Measurements from ENCODE around the gene MEFV. TPM values are rescaled to one million over a fixed set of nuclear protein-coding genes. Genes with fewer than 3 reads are reported as not detected.

Gene MEFV
- total RNA-seq, result 0.12 TPM in 1 of 2 replicates, not detected in the other

GRCh38 chr16:3256146-3256865, at the start of gene MEFV:
TSS of gene MEFV (minus strand) at chr16:3256633. CDS start at chr16:3256587, 46 bp downstream.

GRCh38 chr16:3305109-3306068, 49.0 kb upstream of the MEFV start, which contains the start of the genes TIGD7 and ZNF75A:
TSS of gene TIGD7 (minus strand) at chr16:3305430. CDS start at chr16:3300614, 4,816 bp downstream.
TSS of gene ZNF75A (plus strand) at chr16:3305497. CDS start at chr16:3308429, 2,932 bp downstream.

GRCh38 chr16:3282730-3283542, 26.5 kb upstream of the MEFV start, which contains the start of gene ZNF263:
TSS of gene ZNF263 (plus strand) at chr16:3283491. CDS start at chr16:3283819, 328 bp downstream.

GRCh38 chr16:3234857-3235561, 21.4 kb downstream of the MEFV start, which contains the start of gene ZNF200:
TSS of gene ZNF200 (minus strand) at chr16:3235158. CDS start at chr16:3233755, 1,403 bp downstream.

Other genes with a start within 250 kb of the MEFV start
- not detected in 2 replicates for gene CLDN9, start 243.7 kb downstream of the MEFV start, total RNA-seq
- not detected in 2 replicates for gene CLDN6, start 238.4 kb downstream of the MEFV start, total RNA-seq
- 269 and 359 TPM in 2 replicates for gene TNFRSF12A, start 236.3 kb downstream of the MEFV start, total RNA-seq
- gene HCFC1R1, start 232.7 kb downstream of the MEFV start, total RNA-seq, result 4.6 and 17.7 TPM in 2 replicates
- gene THOC6, start 232.6 kb downstream of the MEFV start, total RNA-seq, result 31.4 and 32.7 TPM in 2 replicates
- gene BICDL2, start 219.7 kb downstream of the MEFV start, total RNA-seq, result under 0.01 and 0.25 TPM in 2 replicates
- gene MMP25, start 210.1 kb downstream of the MEFV start, total RNA-seq, result under 0.01 and 0.11 TPM in 2 replicates
- 1.9 and 8.6 TPM in 2 replicates for gene IL32, start 191.0 kb downstream of the MEFV start, total RNA-seq
- gene ZSCAN10, start 157.3 kb downstream of the MEFV start, total RNA-seq, result not detected in 2 replicates
- gene ZNF205, start 144.0 kb downstream of the MEFV start, total RNA-seq, result 20.5 and 24.1 TPM in 2 replicates
- 7.4 and 9.5 TPM in 2 replicates for gene ZNF213, start 121.6 kb downstream of the MEFV start, total RNA-seq
- gene OR1F1, start 68.4 kb downstream of the MEFV start, total RNA-seq, result not detected in 2 replicates
- 8.1 and 9.2 TPM in 2 replicates for gene ZNF200, start 21.5 kb downstream of the MEFV start, total RNA-seq
- 43.3 and 47.5 TPM in 2 replicates for gene ZNF263, start 26.9 kb upstream of the MEFV start, total RNA-seq
- gene TIGD7, start 48.8 kb upstream of the MEFV start, total RNA-seq, result 6.3 and 6.4 TPM in 2 replicates
- 20.8 and 21.1 TPM in 2 replicates for gene ZNF75A, start 48.9 kb upstream of the MEFV start, total RNA-seq
- gene OR2C1, start 99.3 kb upstream of the MEFV start, total RNA-seq, result 0.25 TPM in 1 of 2 replicates, not detected in the other
- 10.6 and 11.7 TPM in 2 replicates for gene ZSCAN32, start 144.4 kb upstream of the MEFV start, total RNA-seq
- 4.5 and 5.6 TPM in 2 replicates for gene ZNF174, start 144.6 kb upstream of the MEFV start, total RNA-seq
- 1.7 and 2.0 TPM in 2 replicates for gene ZNF597, start 186.9 kb upstream of the MEFV start, total RNA-seq
- gene NAA60, start 187.0 kb upstream of the MEFV start, total RNA-seq, result 10.2 and 10.6 TPM in 2 replicates
- not detected in 2 replicates for gene C16orf90, start 238.9 kb upstream of the MEFV start, total RNA-seq
- gene CLUAP1, start 244.4 kb upstream of the MEFV start, total RNA-seq, result 24.5 and 27.5 TPM in 2 replicates